Activated T-helper 2 cell treated with anti-CD3 and anti-CD28 coated beads, Interferon-gamma antibody, Interleukin-2, Interleukin-4, amounts not matched to agents 10 μg/mL and 5 μg/mL and 100 μg/mL, durations not matched to agents 14 hours and 24 hours and 36 hours (primary cell): ENCODE measurements around the gene LINC00632. TPM values are rescaled to one million over a fixed set of nuclear protein-coding genes. Genes with fewer than 3 reads are reported as not detected.
"Not testable (repeated sequence)": the region's sequence is repeated elsewhere in the genome, so short reads cannot be mapped to it uniquely, and the experiment has no call there.

Experiments
- DNase-seq: peaks from one replicate; pipeline ENCODE4 v3.0.0; 2021; ENCODE audit warnings: low spot score
- H3K27ac Mint-ChIP-seq: one replicate; pipeline ENCODE4 v1.8.0; 2021; ENCODE audit warnings: mixed read lengths
- H3K27me3 Mint-ChIP-seq: one replicate; pipeline ENCODE4 v1.8.0; 2021; ENCODE audit warnings: low read depth, mixed read lengths
- H3K36me3 Mint-ChIP-seq: one replicate; pipeline ENCODE4 v1.8.0; 2021; ENCODE audit warnings: low read depth, mixed read lengths
- H3K4me1 Mint-ChIP-seq: one replicate; pipeline ENCODE4 v1.8.0; 2021; ENCODE audit warnings: low read depth, mixed read lengths
- H3K4me3 Mint-ChIP-seq: one replicate; pipeline ENCODE4 v1.8.0; 2021; ENCODE audit warnings: low read depth, mild to moderate bottlenecking, moderate library complexity, mixed read lengths
- H3K9me3 Mint-ChIP-seq: one replicate; pipeline ENCODE4 v1.8.0; 2021; ENCODE audit warnings: mixed read lengths
- intact Hi-C: fragments of 100-400 bp; cut with micrococcal nuclease; formaldehyde crosslinking; loops from one replicate; pipeline ENCODE4 v1.15.1; 2023
- total RNA-seq: library from RNA; stranded (reverse); gene quantifications from 2 replicates; pipeline ENCODE4 v1.2.3, GENCODE V29; 2022

LINC00632 gene
- 3.1 and 3.3 TPM in 2 replicates for total RNA-seq

- H3K4me3 Mint-ChIP-seq = no peak within 1 kb of the TSS
- peaks cover 2% of the 10 kb centered on the region for H3K4me1 Mint-ChIP-seq
- intact Hi-C loops = no loop called here
- no peak for DNase-seq
- H3K9me3 Mint-ChIP-seq = no peaks in the 10 kb centered on the region
- no peaks in the 10 kb centered on the region for H3K36me3 Mint-ChIP-seq
- no peak within 1 kb of the TSS for H3K27ac Mint-ChIP-seq
- H3K27me3 Mint-ChIP-seq = peaks cover 4% of the 10 kb centered on the region
Observed at GRCh38 chrX:140709421-140709846, at the start of gene LINC00632. Gene LINC00632, plus strand, starts transcription at chrX:140709759.

- no peak overlapping the region for H3K27ac Mint-ChIP-seq
- intact Hi-C loops = no loop called here
- no peak for DNase-seq
- H3K36me3 Mint-ChIP-seq = no peaks in the 10 kb centered on the region
- H3K4me3 Mint-ChIP-seq = no peak overlapping the region
- no peaks in the 10 kb centered on the region for H3K27me3 Mint-ChIP-seq
- no peaks in the 10 kb centered on the region for H3K9me3 Mint-ChIP-seq
- no peaks in the 10 kb centered on the region for H3K4me1 Mint-ChIP-seq
Observed at GRCh38 chrX:140661643-140662042, 47.9 kb upstream of the LINC00632 start.

GRCh38 chrX:140664939-140665338 lies 44.6 kb upstream of the LINC00632 start:
- Mint-ChIP-seq H3K4me3 (no peak overlapping the region), H3K27ac (no peak overlapping the region), H3K36me3 (no peaks in the 10 kb centered on the region), H3K4me1 (no peaks in the 10 kb centered on the region), H3K9me3 (no peaks in the 10 kb centered on the region), H3K27me3 (no peaks in the 10 kb centered on the region)
- intact Hi-C loops = no loop called here
- DNase-seq = no peak

- H3K36me3 Mint-ChIP-seq = no peaks in the 10 kb centered on the region
Observed at GRCh38 chrX:140672840-140673731, 36.5 kb upstream of the LINC00632 start.

GRCh38 chrX:140687706-140688105 lies 21.9 kb upstream of the LINC00632 start:
- no peaks in the 10 kb centered on the region for H3K9me3 Mint-ChIP-seq
- no peaks in the 10 kb centered on the region for H3K36me3 Mint-ChIP-seq
- no peaks in the 10 kb centered on the region for H3K27me3 Mint-ChIP-seq
- H3K27ac Mint-ChIP-seq = no peak overlapping the region
- no peak overlapping the region for H3K4me3 Mint-ChIP-seq
- H3K4me1 Mint-ChIP-seq = no peaks in the 10 kb centered on the region
- no peak for DNase-seq
- intact Hi-C loops = no loop called here

More at GRCh38 chrX:140672840-140673731, 36.5 kb upstream of the LINC00632 start:
- no peaks in the 10 kb centered on the region for H3K4me1 Mint-ChIP-seq
- DNase-seq = no peak
- no peaks in the 10 kb centered on the region for H3K9me3 Mint-ChIP-seq
- no peak overlapping the region for H3K4me3 Mint-ChIP-seq
- H3K27ac Mint-ChIP-seq = no peak overlapping the region
- H3K27me3 Mint-ChIP-seq = no peaks in the 10 kb centered on the region
- intact Hi-C loops = no loop called here

- H3K27me3 Mint-ChIP-seq, H3K27ac Mint-ChIP-seq, intact Hi-C loops, H3K4me3 Mint-ChIP-seq, H3K4me1 Mint-ChIP-seq, H3K9me3 Mint-ChIP-seq, H3K36me3 Mint-ChIP-seq, DNase-seq: not testable (repeated sequence)
Observed at GRCh38 chrX:140691596-140691995, 18.0 kb upstream of the LINC00632 start.

GRCh38 chrX:140697618-140698017 lies 11.9 kb upstream of the LINC00632 start:
- DNase-seq = no peak
- H3K9me3 Mint-ChIP-seq = no peaks in the 10 kb centered on the region
- H3K27ac Mint-ChIP-seq = no peak overlapping the region
- H3K27me3 Mint-ChIP-seq = no peaks in the 10 kb centered on the region
- no peaks in the 10 kb centered on the region for H3K4me1 Mint-ChIP-seq
- no peak overlapping the region for H3K4me3 Mint-ChIP-seq
- H3K36me3 Mint-ChIP-seq = no peaks in the 10 kb centered on the region
- intact Hi-C loops = no loop called here

- Mint-ChIP-seq H3K4me3 (no peak overlapping the region), H3K4me1 (no peaks in the 10 kb centered on the region), H3K27ac (no peak overlapping the region), H3K9me3 (no peaks in the 10 kb centered on the region), H3K27me3 (no peaks in the 10 kb centered on the region), H3K36me3 (no peaks in the 10 kb centered on the region)
- no peak for DNase-seq
- intact Hi-C loops = no loop called here
Observed at GRCh38 chrX:140701480-140701879, 8.1 kb upstream of the LINC00632 start.

- DNase-seq = no peak
- Mint-ChIP-seq H3K36me3 (no peaks in the 10 kb centered on the region), H3K27ac (no peak overlapping the region), H3K4me1 (peaks cover 2% of the 10 kb centered on the region), H3K9me3 (no peaks in the 10 kb centered on the region), H3K4me3 (no peak overlapping the region), H3K27me3 (peaks cover 4% of the 10 kb centered on the region)
- intact Hi-C loops = no loop called here
Observed at GRCh38 chrX:140710710-140711109, 1.2 kb downstream of the LINC00632 start.

- no peak for DNase-seq
- peaks cover 2% of the 10 kb centered on the region for H3K4me1 Mint-ChIP-seq
- intact Hi-C loops = no loop called here
- no peaks in the 10 kb centered on the region for H3K9me3 Mint-ChIP-seq
- H3K4me3 Mint-ChIP-seq = no peak overlapping the region
- H3K27me3 Mint-ChIP-seq = peaks cover 4% of the 10 kb centered on the region
- H3K36me3 Mint-ChIP-seq = no peaks in the 10 kb centered on the region
- no peak overlapping the region for H3K27ac Mint-ChIP-seq
Observed at GRCh38 chrX:140711894-140712293, 2.3 kb downstream of the LINC00632 start.

GRCh38 chrX:140712413-140713173 lies 3.0 kb downstream of the LINC00632 start:
- peak; percentile 8 for DNase-seq
- intact Hi-C loops = no loop called here
- Mint-ChIP-seq H3K9me3 (no peaks in the 10 kb centered on the region), H3K4me3 (no peak overlapping the region), H3K4me1 (peaks cover 2% of the 10 kb centered on the region), H3K27ac (no peak overlapping the region), H3K36me3 (no peaks in the 10 kb centered on the region), H3K27me3 (peaks cover 4% of the 10 kb centered on the region)

GRCh38 chrX:140713174-140713539 lies 3.6 kb downstream of the LINC00632 start:
- Mint-ChIP-seq H3K27me3 (peaks cover 4% of the 10 kb centered on the region), H3K27ac (no peak overlapping the region), H3K36me3 (no peaks in the 10 kb centered on the region), H3K4me3 (no peak overlapping the region), H3K9me3 (no peaks in the 10 kb centered on the region), H3K4me1 (peaks cover 2% of the 10 kb centered on the region)
- intact Hi-C loops = no loop called here
- no peak for DNase-seq

- intact Hi-C loops = no loop called here
- Mint-ChIP-seq H3K36me3 (no peaks in the 10 kb centered on the region), H3K4me3 (no peak overlapping the region), H3K4me1 (peaks cover 2% of the 10 kb centered on the region), H3K9me3 (peaks cover 3% of the 10 kb centered on the region), H3K27me3 (no peaks in the 10 kb centered on the region), H3K27ac (no peak overlapping the region)
- no peak for DNase-seq
Observed at GRCh38 chrX:140715787-140716186, 6.2 kb downstream of the LINC00632 start.
